Erythroblast (primary cell): ENCODE results near the gene CDK18.

Experiments used
- GATA1 ChIP-seq: IDR thresholded peaks from 2 replicates; pipeline ENCODE4 v1.6.1; 2011; ENCODE audit warnings: low read depth, mild to moderate bottlenecking, control low read depth, low read length, moderate library complexity
- POLR2A ChIP-seq: IDR thresholded peaks from 2 replicates; pipeline ENCODE4 v1.6.1; 2011; ENCODE audit warnings: mild to moderate bottlenecking, low read length

GRCh38 chr1:205575294-205575885, 70.9 kb downstream of the CDK18 start:
- no peak for TF ChIP-seq POLR2A
- no peak for TF ChIP-seq GATA1
